IPS-11a (cell line): ENCODE data around the gene ADAMTS12.
A peak's percentile ranks its signal among the peaks of the same experiment; 100 is the strongest.

Source experiments
- H3K4me3 ChIP-seq: one replicate; pipeline ENCODE4 v1.5.1; 2013; ENCODE audit warnings: low read depth, low read length, control low read depth

ADAMTS12 gene, protein sequence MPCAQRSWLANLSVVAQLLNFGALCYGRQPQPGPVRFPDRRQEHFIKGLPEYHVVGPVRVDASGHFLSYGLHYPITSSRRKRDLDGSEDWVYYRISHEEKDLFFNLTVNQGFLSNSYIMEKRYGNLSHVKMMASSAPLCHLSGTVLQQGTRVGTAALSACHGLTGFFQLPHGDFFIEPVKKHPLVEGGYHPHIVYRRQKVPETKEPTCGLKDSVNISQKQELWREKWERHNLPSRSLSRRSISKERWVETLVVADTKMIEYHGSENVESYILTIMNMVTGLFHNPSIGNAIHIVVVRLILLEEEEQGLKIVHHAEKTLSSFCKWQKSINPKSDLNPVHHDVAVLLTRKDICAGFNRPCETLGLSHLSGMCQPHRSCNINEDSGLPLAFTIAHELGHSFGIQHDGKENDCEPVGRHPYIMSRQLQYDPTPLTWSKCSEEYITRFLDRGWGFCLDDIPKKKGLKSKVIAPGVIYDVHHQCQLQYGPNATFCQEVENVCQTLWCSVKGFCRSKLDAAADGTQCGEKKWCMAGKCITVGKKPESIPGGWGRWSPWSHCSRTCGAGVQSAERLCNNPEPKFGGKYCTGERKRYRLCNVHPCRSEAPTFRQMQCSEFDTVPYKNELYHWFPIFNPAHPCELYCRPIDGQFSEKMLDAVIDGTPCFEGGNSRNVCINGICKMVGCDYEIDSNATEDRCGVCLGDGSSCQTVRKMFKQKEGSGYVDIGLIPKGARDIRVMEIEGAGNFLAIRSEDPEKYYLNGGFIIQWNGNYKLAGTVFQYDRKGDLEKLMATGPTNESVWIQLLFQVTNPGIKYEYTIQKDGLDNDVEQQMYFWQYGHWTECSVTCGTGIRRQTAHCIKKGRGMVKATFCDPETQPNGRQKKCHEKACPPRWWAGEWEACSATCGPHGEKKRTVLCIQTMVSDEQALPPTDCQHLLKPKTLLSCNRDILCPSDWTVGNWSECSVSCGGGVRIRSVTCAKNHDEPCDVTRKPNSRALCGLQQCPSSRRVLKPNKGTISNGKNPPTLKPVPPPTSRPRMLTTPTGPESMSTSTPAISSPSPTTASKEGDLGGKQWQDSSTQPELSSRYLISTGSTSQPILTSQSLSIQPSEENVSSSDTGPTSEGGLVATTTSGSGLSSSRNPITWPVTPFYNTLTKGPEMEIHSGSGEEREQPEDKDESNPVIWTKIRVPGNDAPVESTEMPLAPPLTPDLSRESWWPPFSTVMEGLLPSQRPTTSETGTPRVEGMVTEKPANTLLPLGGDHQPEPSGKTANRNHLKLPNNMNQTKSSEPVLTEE (N-terminal part only)

DNA sequence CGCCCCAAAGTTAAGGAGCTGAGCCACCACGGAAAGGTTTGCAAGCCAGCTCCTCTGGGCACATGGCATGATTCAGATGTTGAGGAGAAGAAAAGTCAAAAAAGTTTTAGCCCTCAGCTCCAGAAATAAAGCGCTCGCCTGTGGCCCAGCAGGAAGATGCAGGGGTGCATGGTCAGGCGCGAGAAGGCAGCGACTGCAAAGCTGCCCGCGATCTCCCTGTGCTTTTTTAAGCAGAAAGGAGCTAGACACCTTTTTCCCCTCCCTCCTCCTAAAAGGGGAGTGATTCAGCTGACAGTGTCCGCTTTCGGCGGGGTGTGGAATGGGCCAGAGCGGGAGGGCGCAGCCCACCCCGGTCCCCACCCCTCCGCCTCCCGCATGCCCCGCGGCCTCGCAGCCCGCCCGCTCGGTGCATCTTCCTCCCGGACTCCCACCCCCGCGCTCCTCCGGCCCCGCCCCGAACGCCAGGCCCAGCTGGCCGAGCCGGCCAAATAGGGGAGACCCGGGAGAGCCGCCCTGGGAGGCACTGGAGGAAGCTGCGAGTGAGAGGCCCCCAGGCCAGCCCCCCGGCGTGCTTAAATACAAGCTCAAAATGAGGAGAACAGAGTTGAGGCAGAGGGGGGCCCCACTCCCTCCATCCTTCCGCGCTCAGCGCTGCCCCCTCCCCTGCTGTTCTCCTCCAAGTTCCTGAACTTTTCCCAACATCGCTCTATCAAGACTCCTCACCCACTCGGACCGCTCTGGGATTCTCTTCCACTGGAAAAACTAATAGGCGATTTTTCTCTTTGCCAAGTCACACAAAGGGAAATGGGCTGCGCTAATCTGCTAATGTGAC is at the start of gene ADAMTS12:
Gene ADAMTS12, minus strand, starts transcription at position 203 of the 832 bp plus-strand sequence. Its CDS starts 134 bp downstream, at position 69.
- peak within 1 kb of the TSS; percentile 52 for H3K4me3 ChIP-seq

DNA sequence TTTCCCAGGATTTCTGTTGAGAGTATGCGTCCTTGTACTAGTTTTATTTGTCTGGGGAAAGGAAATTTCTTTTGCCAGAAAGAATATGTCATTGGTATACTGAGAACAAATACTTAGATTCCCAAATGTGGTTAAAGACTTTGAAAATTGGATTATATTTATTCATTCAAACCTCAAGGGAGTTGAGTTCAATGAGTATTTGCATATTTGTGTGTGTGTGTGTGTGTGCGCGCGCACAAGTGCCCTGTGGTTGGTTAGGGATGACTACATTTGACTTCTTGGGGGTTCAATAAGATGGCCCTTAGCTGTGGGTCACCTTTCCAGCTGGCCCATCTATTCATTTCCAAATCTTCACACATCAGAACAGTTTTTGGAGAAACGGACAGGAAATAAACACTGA is 49.3 kb upstream of the ADAMTS12 start:
- no peak overlapping the region for H3K4me3 ChIP-seq

DNA sequence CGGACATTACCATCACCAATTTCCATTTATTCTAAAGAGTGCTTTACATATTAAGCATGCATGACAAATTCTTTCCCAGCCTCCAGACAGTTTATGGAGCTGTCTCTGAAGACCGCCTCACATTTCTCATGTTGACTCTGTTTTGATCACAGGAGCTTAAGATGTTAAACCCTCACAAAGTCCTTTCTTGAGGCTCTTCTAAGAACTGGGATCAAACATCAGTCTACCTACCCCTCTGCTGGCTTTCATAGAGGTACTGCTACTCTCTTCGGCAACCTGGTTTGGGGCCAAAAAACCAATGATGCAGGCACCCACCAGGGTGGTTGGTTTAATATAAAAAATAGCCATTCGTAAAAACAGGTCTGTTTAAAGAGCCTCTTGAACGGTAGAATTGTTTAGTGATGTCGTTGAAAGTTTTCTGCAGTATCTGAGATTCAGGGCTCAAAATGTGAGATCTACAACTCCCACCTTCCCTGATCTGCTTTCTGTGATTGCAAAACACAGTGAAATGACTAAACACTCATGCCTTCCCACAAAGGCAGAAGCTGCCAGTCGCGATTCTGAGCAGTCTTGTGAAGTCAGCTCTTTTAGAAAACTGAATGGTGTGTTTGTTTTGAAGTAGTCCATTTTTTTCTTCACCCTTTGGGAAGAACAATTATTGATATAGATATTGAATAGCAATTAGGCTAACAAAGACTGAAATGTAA is 47.9 kb upstream of the ADAMTS12 start:
- no peak overlapping the region for H3K4me3 ChIP-seq

DNA sequence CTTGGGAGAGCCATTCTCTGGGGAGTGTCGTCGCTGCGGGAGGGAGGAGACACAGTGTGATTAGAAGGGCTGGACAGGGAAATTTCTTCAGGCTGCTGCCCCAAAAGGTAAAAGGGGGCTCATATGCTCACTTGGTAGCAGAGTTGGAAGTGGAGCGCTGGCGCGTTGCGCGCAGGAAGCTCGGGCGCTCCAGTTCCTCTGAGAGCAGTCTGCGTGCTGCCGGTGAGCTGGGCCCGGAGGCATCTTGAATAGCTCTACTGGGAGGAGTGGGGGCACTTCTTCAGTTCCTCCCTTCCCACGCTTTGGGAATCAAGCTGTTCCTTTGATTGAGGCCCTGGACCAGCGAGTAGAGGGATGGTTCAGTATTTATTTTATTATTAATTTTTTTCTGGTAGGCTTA is 47.1 kb upstream of the ADAMTS12 start:
- H3K4me3 ChIP-seq = no peak overlapping the region

DNA sequence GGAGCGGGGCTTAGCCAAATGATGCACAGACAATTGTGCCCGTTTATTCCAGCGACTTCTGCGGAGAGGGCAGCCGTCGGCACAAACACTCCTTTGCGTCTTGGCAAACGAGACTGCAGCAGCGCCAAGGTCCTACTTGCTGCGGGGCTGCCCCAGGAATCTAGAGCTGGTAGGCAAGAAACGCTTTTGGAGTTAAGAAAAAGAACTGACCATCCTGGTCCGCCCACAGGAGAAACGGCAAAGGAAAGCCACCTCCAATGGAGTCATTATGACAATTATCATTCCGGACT is 46.7 kb upstream of the ADAMTS12 start:
- no peak overlapping the region for H3K4me3 ChIP-seq

DNA sequence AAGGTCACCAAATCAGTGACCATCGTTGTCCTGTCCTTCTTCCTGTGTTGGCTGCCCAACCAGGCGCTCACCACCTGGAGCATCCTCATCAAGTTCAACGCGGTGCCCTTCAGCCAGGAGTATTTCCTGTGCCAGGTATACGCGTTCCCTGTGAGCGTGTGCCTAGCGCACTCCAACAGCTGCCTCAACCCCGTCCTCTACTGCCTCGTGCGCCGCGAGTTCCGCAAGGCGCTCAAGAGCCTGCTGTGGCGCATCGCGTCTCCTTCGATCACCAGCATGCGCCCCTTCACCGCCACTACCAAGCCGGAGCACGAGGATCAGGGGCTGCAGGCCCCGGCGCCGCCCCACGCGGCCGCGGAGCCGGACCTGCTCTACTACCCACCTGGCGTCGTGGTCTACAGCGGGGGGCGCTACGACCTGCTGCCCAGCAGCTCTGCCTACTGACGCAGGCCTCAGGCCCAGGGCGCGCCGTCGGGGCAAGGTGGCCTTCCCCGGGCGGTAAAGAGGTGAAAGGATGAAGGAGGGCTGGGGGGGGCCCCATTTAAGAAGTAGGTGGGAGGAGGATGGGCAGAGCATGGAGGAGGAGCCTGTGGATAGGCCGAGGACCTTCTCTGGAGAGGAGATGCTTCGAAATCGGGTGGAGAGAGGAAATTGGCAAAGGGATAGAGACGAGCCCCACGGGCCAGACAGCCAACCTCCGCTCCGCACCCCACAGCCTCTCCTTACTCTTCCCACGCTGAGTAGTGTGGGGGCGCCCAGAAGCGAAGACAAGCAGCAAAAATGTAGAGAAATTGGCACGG is 46.1 kb upstream of the ADAMTS12 start:
- no peak overlapping the region for H3K4me3 ChIP-seq

DNA sequence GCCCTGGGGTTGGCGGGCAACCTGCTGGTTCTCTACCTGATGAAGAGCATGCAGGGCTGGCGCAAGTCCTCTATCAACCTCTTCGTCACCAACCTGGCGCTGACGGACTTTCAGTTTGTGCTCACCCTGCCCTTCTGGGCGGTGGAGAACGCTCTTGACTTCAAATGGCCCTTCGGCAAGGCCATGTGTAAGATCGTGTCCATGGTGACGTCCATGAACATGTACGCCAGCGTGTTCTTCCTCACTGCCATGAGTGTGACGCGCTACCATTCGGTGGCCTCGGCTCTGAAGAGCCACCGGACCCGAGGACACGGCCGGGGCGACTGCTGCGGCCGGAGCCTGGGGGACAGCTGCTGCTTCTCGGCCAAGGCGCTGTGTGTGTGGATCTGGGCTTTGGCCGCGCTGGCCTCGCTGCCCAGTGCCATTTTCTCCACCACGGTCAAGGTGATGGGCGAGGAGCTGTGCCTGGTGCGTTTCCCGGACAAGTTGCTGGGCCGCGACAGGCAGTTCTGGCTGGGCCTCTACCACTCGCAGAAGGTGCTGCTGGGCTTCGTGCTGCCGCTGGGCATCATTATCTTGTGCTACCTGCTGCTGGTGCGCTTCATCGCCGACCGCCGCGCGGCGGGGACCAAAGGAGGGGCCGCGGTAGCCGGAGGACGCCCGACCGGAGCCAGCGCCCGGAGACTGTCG is 45.4 kb upstream of the ADAMTS12 start:
- no peak overlapping the region for H3K4me3 ChIP-seq

DNA sequence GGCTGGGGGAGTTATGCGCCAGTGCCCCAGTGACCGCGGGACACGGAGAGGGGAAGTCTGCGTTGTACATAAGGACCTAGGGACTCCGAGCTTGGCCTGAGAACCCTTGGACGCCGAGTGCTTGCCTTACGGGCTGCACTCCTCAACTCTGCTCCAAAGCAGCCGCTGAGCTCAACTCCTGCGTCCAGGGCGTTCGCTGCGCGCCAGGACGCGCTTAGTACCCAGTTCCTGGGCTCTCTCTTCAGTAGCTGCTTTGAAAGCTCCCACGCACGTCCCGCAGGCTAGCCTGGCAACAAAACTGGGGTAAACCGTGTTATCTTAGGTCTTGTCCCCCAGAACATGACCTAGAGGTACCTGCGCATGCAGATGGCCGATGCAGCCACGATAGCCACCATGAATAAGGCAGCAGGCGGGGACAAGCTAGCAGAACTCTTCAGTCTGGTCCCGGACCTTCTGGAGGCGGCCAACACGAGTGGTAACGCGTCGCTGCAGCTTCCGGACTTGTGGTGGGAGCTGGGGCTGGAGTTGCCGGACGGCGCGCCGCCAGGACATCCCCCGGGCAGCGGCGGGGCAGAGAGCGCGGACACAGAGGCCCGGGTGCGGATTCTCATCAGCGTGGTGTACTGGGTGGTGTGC is 44.7 kb upstream of the ADAMTS12 start, which contains the start of gene RXFP3:
Gene RXFP3, plus strand, starts transcription at position 6 of the 636 bp plus-strand sequence. Its CDS starts 355 bp downstream, at position 361.
- peak within 1 kb of the TSS; percentile 60 for H3K4me3 ChIP-seq

DNA sequence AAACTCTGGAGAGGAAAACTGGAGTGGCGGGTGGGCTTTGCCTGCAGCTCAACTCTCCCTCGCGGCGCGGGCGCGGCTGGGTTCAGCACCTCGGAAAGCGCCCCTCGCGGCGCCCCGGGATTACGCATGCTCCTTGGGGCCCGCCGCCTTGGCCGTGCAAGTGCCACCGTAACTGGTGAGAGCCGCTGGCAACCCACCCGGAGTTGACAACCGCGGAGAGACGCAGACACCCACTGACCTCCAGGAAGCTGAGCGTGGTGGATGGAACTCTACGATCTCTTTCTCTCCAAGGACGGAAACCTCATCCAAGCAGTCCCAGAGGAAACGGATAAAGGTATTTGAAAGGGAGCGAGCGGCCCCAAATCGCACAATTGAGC is 44.2 kb upstream of the ADAMTS12 start:
- peak overlapping the region; percentile 60 for H3K4me3 ChIP-seq

DNA sequence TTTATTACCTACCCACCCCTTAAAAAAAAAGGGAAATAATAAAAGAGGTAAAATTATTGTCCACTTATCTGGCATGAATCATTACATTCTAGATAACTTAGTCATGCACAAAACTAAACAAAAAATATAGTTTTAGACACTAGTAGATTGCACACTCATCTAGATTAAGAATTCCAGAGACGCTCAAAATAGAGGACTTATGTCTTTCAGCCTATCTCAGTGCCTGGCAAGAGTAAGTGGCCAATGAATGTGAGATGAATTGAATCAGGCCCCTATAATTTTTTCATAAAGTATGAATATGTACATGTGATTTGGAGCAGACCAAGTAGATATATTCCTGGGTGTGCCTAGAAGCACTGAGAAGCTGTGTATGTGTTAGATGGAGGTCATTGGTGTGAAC is 42.4 kb upstream of the ADAMTS12 start:
- H3K4me3 ChIP-seq = no peak overlapping the region

DNA sequence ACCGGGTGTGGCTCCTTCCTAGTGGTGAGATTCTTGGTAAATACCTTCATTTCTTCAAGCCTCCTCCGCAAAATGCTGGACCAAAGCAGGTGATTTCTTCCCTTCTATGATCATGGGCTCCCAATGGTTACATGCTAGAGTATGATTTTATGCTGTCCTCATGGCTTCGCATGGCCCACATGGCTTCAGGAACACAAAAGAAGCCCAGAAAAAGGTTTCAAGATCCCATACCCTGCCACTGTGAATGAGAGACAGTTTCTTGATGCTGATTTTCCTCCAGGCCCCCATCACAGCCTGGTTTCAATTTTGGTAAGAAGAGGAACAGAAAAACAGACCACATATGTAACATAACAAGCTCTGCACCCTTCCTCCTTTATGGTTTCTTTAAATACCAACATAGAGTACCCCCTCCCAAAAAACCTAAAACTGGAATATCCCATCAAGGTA is 42.0 kb upstream of the ADAMTS12 start:
- H3K4me3 ChIP-seq = no peak overlapping the region

DNA sequence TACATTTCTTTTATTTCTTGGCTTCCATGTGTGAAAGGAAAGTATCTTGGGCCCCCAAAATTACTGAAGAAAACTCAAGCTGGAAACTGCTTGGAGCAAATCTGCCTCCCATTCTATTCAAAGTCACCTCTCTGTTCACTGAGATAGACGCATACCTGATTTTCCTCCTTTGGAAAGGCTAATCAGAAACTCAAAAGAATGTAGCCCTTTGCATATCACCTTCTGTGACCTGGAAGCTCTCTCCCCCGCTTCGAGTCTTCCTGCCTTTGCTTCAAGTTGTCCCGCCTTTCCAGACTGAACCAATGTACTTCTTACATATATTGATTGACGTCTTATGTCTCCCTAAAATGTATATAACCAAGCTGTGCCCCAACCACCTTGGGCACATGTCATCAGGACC is 39.3 kb upstream of the ADAMTS12 start:
- H3K4me3 ChIP-seq = no peak overlapping the region

DNA sequence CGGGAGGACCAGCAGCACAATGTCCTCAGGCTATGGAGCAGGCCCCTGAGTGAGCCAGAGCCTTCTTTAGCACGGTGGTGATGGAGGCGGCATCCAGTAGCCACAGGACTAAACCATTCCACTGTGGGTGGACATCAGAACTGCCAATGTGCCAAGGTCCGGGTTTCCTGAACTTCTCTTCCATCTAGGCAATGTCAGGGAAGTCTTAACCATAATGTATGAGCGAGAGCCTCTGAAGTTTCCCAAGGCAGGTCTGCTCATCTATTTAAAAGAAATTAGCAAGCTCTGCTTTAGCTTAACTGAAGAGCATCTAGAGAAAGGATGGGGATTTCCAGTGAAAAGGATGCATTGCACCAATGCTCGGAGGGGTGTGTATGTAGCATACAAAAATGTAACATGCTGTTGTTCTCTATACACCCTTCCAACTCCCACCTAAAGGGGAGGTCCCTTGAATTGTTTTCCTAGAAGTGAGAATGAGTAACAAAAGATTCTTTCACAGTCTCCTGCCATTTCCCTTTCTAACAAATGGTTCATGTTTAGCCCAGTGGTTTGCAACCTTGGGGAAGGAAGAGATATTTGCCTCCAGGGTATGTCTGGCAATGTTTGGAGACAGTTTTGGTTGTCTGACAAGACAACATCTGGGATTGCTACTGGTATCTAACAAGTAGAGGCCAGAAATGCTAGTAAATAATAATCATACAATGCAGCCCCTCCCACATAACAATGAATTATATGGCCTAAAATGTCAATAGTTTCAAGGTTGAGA is 38.3 kb upstream of the ADAMTS12 start:
- no peak overlapping the region for H3K4me3 ChIP-seq

DNA sequence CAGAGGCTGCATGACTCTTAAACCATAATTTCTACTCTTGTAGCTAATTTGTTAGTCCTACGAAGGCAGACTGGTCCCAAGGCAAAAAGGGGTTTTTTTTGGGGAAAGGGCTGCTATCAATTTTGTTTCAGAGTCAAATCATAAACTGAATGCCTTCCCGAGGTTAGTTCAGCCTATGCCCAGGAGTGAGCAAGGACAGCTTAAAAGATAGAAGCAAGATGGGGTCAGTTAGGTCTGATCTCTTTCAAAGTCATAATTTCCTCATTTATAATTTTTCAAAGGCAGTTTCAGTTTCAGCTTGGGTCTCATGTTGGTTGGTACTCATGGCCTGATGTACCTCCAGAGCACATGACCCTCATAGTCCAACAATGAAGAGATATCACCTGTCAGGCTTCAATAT is 36.5 kb upstream of the ADAMTS12 start:
- no peak overlapping the region for H3K4me3 ChIP-seq

DNA sequence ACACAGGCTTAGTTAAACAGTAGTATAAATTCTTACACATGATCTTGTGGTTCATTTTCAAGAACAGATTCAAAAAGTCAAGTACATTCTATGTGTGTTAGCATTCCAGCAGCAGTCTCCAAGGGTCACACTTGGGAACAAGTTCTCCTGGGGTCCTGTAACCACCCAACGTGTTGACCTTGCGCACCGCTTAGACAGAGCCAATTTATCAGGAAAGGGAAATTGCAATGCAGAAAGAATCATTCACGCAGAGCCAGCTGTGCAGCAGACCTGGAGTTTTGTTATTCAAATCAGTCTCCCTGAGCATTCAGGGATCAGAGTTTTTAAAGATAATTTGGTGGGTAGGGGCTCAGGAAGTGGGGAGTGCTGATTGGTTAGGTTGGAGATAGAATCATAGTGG is 35.9 kb upstream of the ADAMTS12 start:
- H3K4me3 ChIP-seq = no peak overlapping the region

DNA sequence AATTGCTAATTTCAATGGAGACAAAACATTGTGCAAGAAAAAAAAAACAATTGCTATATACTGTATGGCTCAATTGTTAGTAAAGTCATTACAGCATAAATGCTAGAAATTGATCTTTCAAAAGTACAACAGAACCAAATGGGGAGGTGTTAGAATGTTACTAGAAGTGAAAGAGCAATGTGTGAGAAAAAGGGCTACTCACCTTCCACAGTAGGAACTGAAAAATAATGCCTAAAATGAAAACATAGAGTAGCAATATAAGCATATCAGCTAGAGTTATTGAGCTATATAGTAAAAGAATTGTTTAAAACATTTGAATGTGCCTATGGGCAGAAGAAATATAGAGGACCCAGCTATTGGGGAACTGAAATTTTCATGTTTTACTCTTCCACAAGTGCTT is 33.5 kb upstream of the ADAMTS12 start:
- H3K4me3 ChIP-seq = no peak overlapping the region

DNA sequence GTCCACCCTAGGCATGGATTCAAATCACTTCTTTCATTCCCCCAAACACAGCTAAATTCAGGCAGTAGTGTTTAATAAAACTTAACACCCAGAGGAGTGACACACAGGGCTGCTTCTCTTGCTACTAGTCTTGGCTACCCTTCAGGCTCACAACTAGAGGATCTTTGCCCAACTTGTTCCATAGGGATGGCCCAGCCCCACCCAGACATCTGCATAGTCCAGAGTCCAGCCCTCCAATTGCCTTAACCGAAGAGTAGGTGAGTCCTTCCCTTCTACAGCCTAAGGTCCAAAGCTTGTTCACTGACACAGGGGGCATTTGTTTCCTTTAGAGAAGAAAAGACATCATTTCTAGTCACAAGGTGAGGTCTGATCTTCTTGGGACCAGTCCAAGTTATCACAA is 29.2 kb upstream of the ADAMTS12 start:
- no peak overlapping the region for H3K4me3 ChIP-seq
